DOHH2 (cell line): Measurements from ENCODE around the gene AFG1L.

Experiments
- H3F3A ChIP-seq: fragments of 200-600 bp; sonication (generic), shearing (Covaris generic); 2 replicates; pipeline ENCODE4 v1.6.0; 2016; ENCODE audit warnings: antibody characterized with exemption, mild to moderate bottlenecking; ENCODE audit not compliant: control insufficient read depth, insufficient read depth
- H3K27ac ChIP-seq: fragments of 200-600 bp; sonication (generic); 2 replicates; pipeline ENCODE4 v1.5.1; 2014; ENCODE audit warnings: low read depth, mild to moderate bottlenecking, low read length, moderate library complexity
- H3K27me3 ChIP-seq: fragments of 200-600 bp; sonication (generic); 2 replicates; pipeline ENCODE4 v1.6.1; 2014; ENCODE audit warnings: mild to moderate bottlenecking, low read length, mixed read lengths; ENCODE audit not compliant: control insufficient read depth
- H3K36me3 ChIP-seq: fragments of 200-600 bp; sonication (generic); 2 replicates; pipeline ENCODE4 v1.6.1; 2014; ENCODE audit warnings: mild to moderate bottlenecking, low read length, moderate library complexity, mixed read lengths; ENCODE audit not compliant: control insufficient read depth
- H3K4me1 ChIP-seq: fragments of 200-600 bp; sonication (generic); 2 replicates; pipeline ENCODE4 v1.6.1; 2014; ENCODE audit warnings: mild to moderate bottlenecking, low read length, mixed read lengths; ENCODE audit not compliant: control insufficient read depth
- H3K4me2 ChIP-seq: fragments of 200-600 bp; sonication (generic); 2 replicates; pipeline ENCODE4 v1.6.0; 2014; ENCODE audit warnings: mild to moderate bottlenecking, low read length, moderate library complexity
- H3K4me3 ChIP-seq: fragments of 200-600 bp; sonication (generic); 2 replicates; pipeline ENCODE4 v1.5.1; 2014; ENCODE audit warnings: mild to moderate bottlenecking, low read length, mixed read lengths
- H3K79me2 ChIP-seq: fragments of 200-600 bp; sonication (generic); 2 replicates; pipeline ENCODE4 v1.6.1; 2014; ENCODE audit warnings: mild to moderate bottlenecking, low read length, mixed read lengths; ENCODE audit not compliant: control insufficient read depth
- H3K9me2 ChIP-seq: fragments of 200-600 bp; sonication (generic); replicated peaks from 2 replicates; pipeline ENCODE4 v1.6.1; 2014; ENCODE audit warnings: mild to moderate bottlenecking, low read length, mixed read lengths; ENCODE audit not compliant: control insufficient read depth
- H3K9me3 ChIP-seq: fragments of 200-600 bp; sonication (generic); 2 replicates; pipeline ENCODE4 v1.6.1; 2014; ENCODE audit warnings: antibody characterized with exemption, low read length, mixed read lengths; ENCODE audit not compliant: control insufficient read depth, insufficient read depth
- H4K20me1 ChIP-seq: fragments of 200-600 bp; sonication (generic); 2 replicates; pipeline ENCODE4 v1.6.0; 2014; ENCODE audit warnings: low read depth, mild to moderate bottlenecking, antibody characterized with exemption, low read length, moderate library complexity; ENCODE audit not compliant: control insufficient read depth, insufficient read depth
- CTCF ChIP-seq: fragments of 200-600 bp; sonication (generic); IDR thresholded peaks from one replicate; pipeline ENCODE4 v1.5.1; 2014; ENCODE audit warnings: antibody characterized with exemption, mild to moderate bottlenecking, low read depth, low read length; ENCODE audit not compliant: poor library complexity, severe bottlenecking
- EZH2phosphoT487 ChIP-seq: fragments of 200-600 bp; sonication (generic); IDR thresholded peaks from 2 replicates; pipeline ENCODE4 v1.6.1; 2017; ENCODE audit warnings: borderline replicate concordance, mild to moderate bottlenecking, antibody characterized with exemption, low read length, moderate library complexity, mixed read lengths

Gene AFG1L

GRCh38 chr6:108331982-108332381, 37.1 kb downstream of the AFG1L start:
- Histone ChIP-seq H3K9me2 (no peaks in the 10 kb centered on the region), H3K79me2 (no peaks in the 10 kb centered on the region), H3K4me3 (no peak overlapping the region), H3K9me3 (no peaks in the 10 kb centered on the region), H4K20me1 (no peaks in the 10 kb centered on the region), H3K27ac (no peak overlapping the region), H3K4me1 (no peaks in the 10 kb centered on the region), H3K27me3 (no peaks in the 10 kb centered on the region), H3K4me2 (no peak overlapping the region), H3F3A (no peaks in the 10 kb centered on the region), H3K36me3 (no peaks in the 10 kb centered on the region)
- TF ChIP-seq EZH2phosphoT487 (no peak), CTCF (no peak)

- Histone ChIP-seq H3K79me2 (no peaks in the 10 kb centered on the region), H3K4me1 (peaks cover 8% of the 10 kb centered on the region), H3K9me3 (no peaks in the 10 kb centered on the region), H3K4me2 (no peak overlapping the region), H3K27me3 (no peaks in the 10 kb centered on the region), H3K4me3 (no peak overlapping the region), H3K27ac (no peak overlapping the region), H3F3A (no peaks in the 10 kb centered on the region), H4K20me1 (no peaks in the 10 kb centered on the region), H3K36me3 (no peaks in the 10 kb centered on the region), H3K9me2 (no peaks in the 10 kb centered on the region)
- TF ChIP-seq EZH2phosphoT487 (no peak), CTCF (no peak)
Measured at GRCh38 chr6:108336971-108337370, 42.1 kb downstream of the AFG1L start.

GRCh38 chr6:108337721-108338120, 42.9 kb downstream of the AFG1L start:
- TF ChIP-seq EZH2phosphoT487 = no peak
- Histone ChIP-seq H3K4me2 (no peak overlapping the region), H3K27me3 (no peaks in the 10 kb centered on the region), H3K79me2 (no peaks in the 10 kb centered on the region), H3K4me3 (no peak overlapping the region), H3K27ac (no peak overlapping the region), H3K9me2 (no peaks in the 10 kb centered on the region), H3F3A (no peaks in the 10 kb centered on the region), H4K20me1 (no peaks in the 10 kb centered on the region), H3K4me1 (peaks cover 16% of the 10 kb centered on the region), H3K9me3 (no peaks in the 10 kb centered on the region), H3K36me3 (no peaks in the 10 kb centered on the region)

- Histone ChIP-seq H3K4me2 (no peak overlapping the region), H3K27ac (no peak overlapping the region), H3K27me3 (no peaks in the 10 kb centered on the region), H3K4me3 (no peak overlapping the region), H3K4me1 (peaks cover 16% of the 10 kb centered on the region), H4K20me1 (no peaks in the 10 kb centered on the region), H3K79me2 (no peaks in the 10 kb centered on the region), H3K9me3 (no peaks in the 10 kb centered on the region), H3K36me3 (no peaks in the 10 kb centered on the region), H3F3A (no peaks in the 10 kb centered on the region), H3K9me2 (no peaks in the 10 kb centered on the region)
- TF ChIP-seq EZH2phosphoT487 (no peak), CTCF (no peak)
Measured at GRCh38 chr6:108341372-108341771, 46.5 kb downstream of the AFG1L start.
